IMR-90 (cell line): Measurements from ENCODE around the gene DCAF15. TPM values are rescaled to one million over a fixed set of nuclear protein-coding genes. Genes with fewer than 3 reads are reported as not detected.

Source experiments
- ATAC-seq: fragments of 200-7000 bp; cut with Tn5 transposase; 2 replicates; pipeline ENCODE4 v1.9.1; 2020; ENCODE audit warnings: low read depth, mild to moderate bottlenecking, moderate library complexity
- BruUV-seq: library from RNA; stranded (reverse); fragments of 400-500 nt; replicated peaks from 2 replicates; lab custom pipeline; 2021; lab: Mats Ljungman, UMichigan
- CTCF ChIA-PET: fragments of 300-600 bp; formaldehyde crosslinking; extraction: SDS; loops from one replicate; lab custom pipeline; 2021; ENCODE audit warnings: antibody characterized with exemption; lab: Yijun Ruan, JAX
- POLR2A ChIA-PET: fragments of 300-600 bp; sonication (Branson Sonifier 250); formaldehyde crosslinking; loops from one replicate; lab custom pipeline; 2022; ENCODE audit warnings: antibody characterized with exemption; ENCODE audit not compliant: unreplicated experiment; lab: Charles Lee
- DNase-seq: peaks from one replicate; pipeline ENCODE4 v3.0.0; 2013
- H2AFZ ChIP-seq: replicated peaks from 2 replicates; pipeline ENCODE3; 2013; ENCODE audit warnings: low read length, mild to moderate bottlenecking; ENCODE audit not compliant: poor library complexity
- H2AK5ac ChIP-seq: 2 replicates; pipeline ENCODE4 v1.6.1; 2013; ENCODE audit warnings: low read depth, low read length, inconsistent platforms
- H2AK9ac ChIP-seq: replicated peaks from 2 replicates; pipeline ENCODE3; 2013; ENCODE audit warnings: mild to moderate bottlenecking, low read depth, low read length, moderate library complexity; ENCODE audit not compliant: poor library complexity
- H2BK120ac ChIP-seq: 2 replicates; pipeline ENCODE4 v1.6.1; 2013; ENCODE audit warnings: low read depth, low read length, inconsistent platforms
- H2BK15ac ChIP-seq: 3 replicates; pipeline ENCODE4 v1.6.1; 2013; ENCODE audit warnings: low read depth, low read length, inconsistent platforms
- H2BK20ac ChIP-seq: 2 replicates; pipeline ENCODE4 v1.6.1; 2013; ENCODE audit warnings: low read depth, mild to moderate bottlenecking, inconsistent platforms, low read length, moderate library complexity
- H2BK5ac ChIP-seq: 2 replicates; pipeline ENCODE4 v1.6.1; 2013; ENCODE audit warnings: mild to moderate bottlenecking, low read depth, low read length, inconsistent platforms; ENCODE audit not compliant: poor library complexity, severe bottlenecking
- H3K14ac ChIP-seq: replicated peaks from 2 replicates; pipeline ENCODE4 v1.6.1; 2013; ENCODE audit warnings: low read depth, low read length, inconsistent platforms
- H3K18ac ChIP-seq: 2 replicates; pipeline ENCODE4 v1.6.1; 2013; ENCODE audit warnings: low read depth, low read length, control low read depth
- H3K23ac ChIP-seq: 2 replicates; pipeline ENCODE4 v1.6.1; 2013; ENCODE audit warnings: low read depth, low read length, inconsistent platforms
- H3K27ac ChIP-seq: 2 replicates; pipeline ENCODE4 v1.5.1; 2013; ENCODE audit warnings: mild to moderate bottlenecking, control low read depth, low read length; ENCODE audit not compliant: insufficient read depth
- H3K27me3 ChIP-seq: 2 replicates; pipeline ENCODE4 v1.6.1; 2013; ENCODE audit warnings: low read length; ENCODE audit not compliant: control insufficient read depth, insufficient read depth
- H3K36me3 ChIP-seq: 2 replicates; pipeline ENCODE4 v1.6.1; 2013; ENCODE audit warnings: low read length, mixed read lengths; ENCODE audit not compliant: control insufficient read depth, insufficient read depth
- H3K4ac ChIP-seq: 2 replicates; pipeline ENCODE4 v1.6.1; 2013; ENCODE audit warnings: low read depth, low read length, inconsistent platforms
- H3K4me1 ChIP-seq: 2 replicates; pipeline ENCODE4 v1.6.1; 2013; ENCODE audit warnings: low read length, mixed read lengths; ENCODE audit not compliant: control insufficient read depth, insufficient read depth
- H3K4me2 ChIP-seq: 2 replicates; pipeline ENCODE4 v1.6.1; 2013; ENCODE audit warnings: low read depth, mild to moderate bottlenecking, control low read depth, low read length, moderate library complexity
- H3K4me3 ChIP-seq: 2 replicates; pipeline ENCODE4 v1.5.1; 2013; ENCODE audit warnings: low read depth, mild to moderate bottlenecking, control low read depth, low read length, moderate library complexity; ENCODE audit not compliant: insufficient read depth
- H3K56ac ChIP-seq: 2 replicates; pipeline ENCODE4 v1.6.1; 2013; ENCODE audit warnings: low read length, inconsistent platforms; ENCODE audit not compliant: insufficient read depth; ENCODE audit errors: extremely low read depth
- H3K79me1 ChIP-seq, 2 experiments: 2 replicates each; pipeline ENCODE4 v1.6.1; 2013; ENCODE audit warnings: low read length in 2 of 2, inconsistent platforms in 1 of 2, low read depth in 1 of 2
- H3K9ac ChIP-seq: 2 replicates; pipeline ENCODE4 v1.6.1; 2013; ENCODE audit warnings: low read depth, low read length, control low read depth
- H3K9me1 ChIP-seq: 2 replicates; pipeline ENCODE4 v1.6.1; 2013; ENCODE audit warnings: low read length, inconsistent platforms; ENCODE audit not compliant: insufficient read depth
- H3K9me3 ChIP-seq: 2 replicates; pipeline ENCODE4 v1.6.1; 2013; ENCODE audit warnings: low read length; ENCODE audit not compliant: control insufficient read depth, insufficient read depth
- H4K20me1 ChIP-seq: 2 replicates; pipeline ENCODE4 v1.6.1; 2013; ENCODE audit warnings: low read length, inconsistent platforms; ENCODE audit not compliant: insufficient read depth
- H4K5ac ChIP-seq: 2 replicates; pipeline ENCODE4 v1.6.1; 2013; ENCODE audit warnings: mild to moderate bottlenecking, low read depth, low read length, control low read depth
- H4K8ac ChIP-seq, 2 experiments: 2 replicates each; pipeline ENCODE4 v1.6.1; 2013; ENCODE audit warnings: low read depth in 2 of 2, low read length in 2 of 2, control low read depth in 1 of 2, inconsistent platforms in 1 of 2
- H4K91ac ChIP-seq: 2 replicates; pipeline ENCODE4 v1.6.1; 2013; ENCODE audit warnings: low read depth, low read length, inconsistent platforms; ENCODE audit not compliant: insufficient read depth
- CEBPB ChIP-seq: IDR thresholded peaks from 2 replicates; pipeline ENCODE4 v1.6.1; 2012; ENCODE audit warnings: low read depth, low read length, improper control_type of control experiment
- CHD1 ChIP-seq: IDR thresholded peaks from 2 replicates; pipeline ENCODE4 v1.6.1; 2012; ENCODE audit warnings: low read depth, low read length, improper control_type of control experiment
- ELK1 ChIP-seq: fragments of 150-350 bp; IDR thresholded peaks from 2 replicates; pipeline ENCODE4 v1.6.1; 2016; ENCODE audit warnings: low read depth, mild to moderate bottlenecking, low read length, moderate library complexity, borderline replicate concordance
- MAFK ChIP-seq: IDR thresholded peaks from 2 replicates; pipeline ENCODE4 v1.6.1; 2012; ENCODE audit warnings: low read depth, low read length, improper control_type of control experiment
- MXI1 ChIP-seq: IDR thresholded peaks from 2 replicates; pipeline ENCODE4 v1.6.1; 2012; ENCODE audit warnings: low read depth, mild to moderate bottlenecking, low read length, moderate library complexity, borderline replicate concordance
- POLR2A ChIP-seq: IDR thresholded peaks from 2 replicates; pipeline ENCODE4 v1.6.1; 2012; ENCODE audit warnings: mild to moderate bottlenecking, low read depth, low read length
- RCOR1 ChIP-seq: IDR thresholded peaks from 2 replicates; pipeline ENCODE4 v1.6.1; 2012; ENCODE audit warnings: mild to moderate bottlenecking, low read length, improper control_type of control experiment; ENCODE audit not compliant: insufficient replicate concordance
- WGBS, 2 experiments: methylation state at CpG; one replicate each; pipeline versions ENCODE4 v1.1.5 to v1.1.7; 2013; ENCODE audit warnings: missing lambda C conversion rate in 2 of 2; ENCODE audit not compliant: insufficient read length in 1 of 2; ENCODE audit errors: extremely low coverage in 2 of 2; 5-methylcytosine and 5-hydroxymethylcytosine counted together
- dilution Hi-C: fragments of 300-500 bp; cut with HindIII; formaldehyde crosslinking; loops from one replicate; pipeline ENCODE4 v1.14.3; 2018; ENCODE audit warnings: low sequenced_read_pairs; ENCODE audit not compliant: unreplicated experiment
- in situ Hi-C: fragments of 300-500 bp; cut with MboI; formaldehyde crosslinking; loops from 3 replicates; pipeline ENCODE4 v1.14.3; 2019; ENCODE audit warnings: low sequenced_read_pairs, inconsistent platforms, mixed read lengths
- intact Hi-C: fragments of 100-400 bp; cut with micrococcal nuclease; formaldehyde crosslinking; loops from 2 replicates; pipeline ENCODE4 v1.10.0; 2022
- polyA plus RNA-seq, 3 experiments: library from polyadenylated mRNA; depleted of rRNA; stranded (reverse); fragments of >200 nt; gene quantifications; 2 replicates each; pipeline ENCODE4 v1.2.3, GENCODE V29; 2012; ENCODE audit warnings: low replicate concordance in 1 of 3
- total RNA-seq: library from RNA; depleted of rRNA; stranded (reverse); fragments of >200 nt; gene quantifications from 2 replicates; pipeline ENCODE4 v1.2.3, GENCODE V29; 2012

Gene DCAF15
- total and polyA plus RNA-seq, 2 of the 4 experiments (the other 2 are of a cell fraction) = 6.8 to 31.0 TPM

GRCh38 chr19:13977803-13978202, 25.5 kb downstream of the DCAF15 start:
- no peak overlapping the region for H2AFZ ChIP-seq
- H2BK20ac ChIP-seq = no peak overlapping the region
- no peaks in the 10 kb centered on the region for H3K79me1 ChIP-seq
- H3K27ac ChIP-seq = no peak overlapping the region
- H3K4me3 ChIP-seq = no peak overlapping the region
- H4K20me1 ChIP-seq = no peaks in the 10 kb centered on the region
- TF ChIP-seq CEBPB (no peak), POLR2A (no peak), MXI1 (no peak), RCOR1 (no peak), MAFK (no peak), ELK1 (no peak), CHD1 (no peak)
- no peak overlapping the region for H2AK5ac ChIP-seq
- H4K5ac ChIP-seq = no peak overlapping the region
- ATAC-seq = no peak
- no peak overlapping the region for H3K23ac ChIP-seq
- H3K27me3 ChIP-seq = no peaks in the 10 kb centered on the region
- CTCF ChIA-PET = no interaction called here
- WGBS, 2 experiments = 92% methylated on average over 4 of the region's 12 CpGs; no CpG with 5 or more reads in 1 of the 2 experiments
- H3K36me3 ChIP-seq = peaks cover 12% of the 10 kb centered on the region; the same call in 1 of the 2 replicates
- H2BK5ac ChIP-seq = no peak overlapping the region
- in situ Hi-C loops (no loop called here), dilution Hi-C loops (no loop called here), intact Hi-C loops (no loop called here)
- no peaks in the 10 kb centered on the region for H3K9me3 ChIP-seq
- H3K4me1 ChIP-seq = no peaks in the 10 kb centered on the region
- H3K9ac ChIP-seq = no peak overlapping the region
- no peak overlapping the region for H3K18ac ChIP-seq
- no peak overlapping the region for H3K4me2 ChIP-seq
- no peak overlapping the region for H3K56ac ChIP-seq
- H2BK120ac ChIP-seq = no peak overlapping the region
- POLR2A ChIA-PET = no interaction called here
- H3K9me1 ChIP-seq = no peaks in the 10 kb centered on the region
- DNase-seq = no peak
- no peak overlapping the region for H4K8ac ChIP-seq
- no peak overlapping the region for H2AK9ac ChIP-seq
- H4K91ac ChIP-seq = no peak overlapping the region
- no TSS peak for BruUV-seq
- no peak overlapping the region for H2BK15ac ChIP-seq
- no peak overlapping the region for H3K14ac ChIP-seq
- no peak overlapping the region for H3K4ac ChIP-seq
